ENCODE data around the gene MRC1. TPM values are rescaled to one million over a fixed set of nuclear protein-coding genes. Genes with fewer than 3 reads are reported as not detected.
"Not testable (repeated sequence)": the region's sequence is repeated elsewhere in the genome, so short reads cannot be mapped to it uniquely, and the experiment has no call there.

The MRC1 gene
- total RNA-seq, 4 donors from 2014 or later = 3.3 to 9.8 (median 5.9) TPM

DNA sequence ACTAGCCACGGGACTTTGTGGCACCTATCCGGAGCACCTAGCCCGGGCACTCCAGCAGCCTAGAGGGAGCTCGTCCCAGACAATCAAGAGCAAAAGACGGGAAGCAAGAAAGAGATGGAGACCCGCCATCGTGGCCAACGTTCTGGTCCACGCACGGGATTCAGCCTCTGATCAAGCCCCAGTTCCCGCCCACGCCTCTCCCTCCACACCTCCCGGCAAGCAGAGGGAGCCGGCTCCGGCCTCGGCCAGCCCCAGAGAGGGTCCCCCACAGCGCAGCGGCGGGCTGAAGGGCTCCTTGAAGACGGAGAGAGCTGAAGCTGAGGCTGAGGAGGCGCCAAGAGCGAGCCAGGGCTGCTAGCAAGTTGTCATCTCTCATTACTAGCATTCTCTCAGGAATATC lies 141.6 kb downstream of the MRC1 start:
- Histone ChIP-seq H3K9me3 (no peaks in the 10 kb centered on the region), H3K27me3 (no peaks in the 10 kb centered on the region), H3K4me3 (no peak overlapping the region), H3K36me3 (no peaks in the 10 kb centered on the region), H3K4me1 (no peaks in the 10 kb centered on the region), H3K27ac (no peak overlapping the region)
- DNase-seq (ENCODE audit: low spot score in 2 of 2) = no peak
- TF ChIP-seq POLR2AphosphoS5 (IDR thresholded peaks at IDR 0.05) (no peak), EP300 (IDR thresholded peaks at IDR 0.05) (no peak)
- 96% methylated on average over 22 of the region's 22 CpGs for WGBS

DNA sequence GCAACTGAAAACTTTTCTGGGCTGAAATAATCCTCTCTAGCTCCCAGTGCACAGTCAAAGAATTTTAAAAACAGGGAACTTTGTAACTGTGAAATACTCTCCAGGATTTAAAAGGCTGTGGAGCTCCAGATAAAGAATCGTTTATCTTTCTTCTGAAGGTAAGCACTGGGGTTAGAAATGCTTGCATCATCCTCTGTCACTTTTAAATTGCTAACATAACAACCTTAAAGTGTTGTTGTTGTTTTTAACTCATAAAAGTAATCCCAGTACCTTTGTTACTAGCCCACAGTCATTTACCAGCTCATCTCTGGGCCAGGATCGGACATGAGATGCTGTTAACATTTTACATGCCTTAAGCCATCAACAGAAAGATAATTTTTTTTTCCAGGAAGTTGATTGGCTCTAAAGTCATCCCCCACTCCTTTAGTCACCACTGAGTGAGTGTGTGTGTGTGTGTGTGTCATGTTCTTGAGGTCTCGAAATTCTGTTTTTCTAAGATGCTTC lies 142.8 kb downstream of the MRC1 start, which contains the start of gene SLC39A12:
Gene SLC39A12 (plus strand): TSS at position 51 of the 504 bp plus-strand sequence. CDS start 1,359 bp downstream, outside the sequence.
- WGBS = 58% methylated on average over 3 of the region's 3 CpGs
- no peak for DNase-seq (ENCODE audit: low spot score in 2 of 2)
- H3K27me3 ChIP-seq = no peaks in the 10 kb centered on the region
- no peaks in the 10 kb centered on the region for H3K4me1 ChIP-seq
- no peak for TF ChIP-seq CTCF (IDR thresholded peaks at IDR 0.05)
- TF ChIP-seq POLR2AphosphoS5 (IDR thresholded peaks at IDR 0.05) = no peak
- TF ChIP-seq EP300 (IDR thresholded peaks at IDR 0.05) = no peak
- TF ChIP-seq POLR2A (IDR thresholded peaks at IDR 0.05) = no peak
- H3K4me3 ChIP-seq = no peak within 1 kb of the TSS
- no peaks in the 10 kb centered on the region for H3K9me3 ChIP-seq
- H3K36me3 ChIP-seq = no peaks in the 10 kb centered on the region
- H3K27ac ChIP-seq = no peak within 1 kb of the TSS

DNA sequence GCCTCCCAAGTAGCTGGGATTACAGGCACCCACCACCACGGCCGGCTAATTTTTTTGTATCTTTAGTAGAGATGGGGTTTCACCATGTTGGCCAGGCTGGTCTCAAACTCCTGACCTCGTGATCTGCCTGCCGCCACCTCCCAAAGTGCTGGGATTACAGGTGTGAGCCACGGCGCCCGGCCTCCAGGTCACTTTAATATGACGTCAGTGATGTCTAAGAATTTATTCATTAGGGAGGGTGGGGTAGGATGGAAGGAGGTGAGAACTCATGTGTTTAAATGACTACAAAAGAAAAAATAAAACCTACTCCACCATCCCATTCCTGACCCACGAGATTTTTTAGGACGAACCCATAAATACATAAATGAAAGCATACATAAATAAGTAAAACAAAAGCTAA lies 145.2 kb downstream of the MRC1 start:
- not testable (repeated sequence) for H3K36me3 ChIP-seq; H3K4me1 ChIP-seq; H3K27me3 ChIP-seq; H3K27ac ChIP-seq; H3K9me3 ChIP-seq; DNase-seq (ENCODE audit: low spot score in 2 of 2); H3K4me3 ChIP-seq
- 80% methylated on average over 10 of the region's 10 CpGs for WGBS

GRCh38 chr10:17954861-17955260 lies 145.7 kb downstream of the MRC1 start:
- WGBS = 61% methylated on average over 2 of the region's 2 CpGs
- Histone ChIP-seq H3K27ac (no peak overlapping the region), H3K4me1 (no peaks in the 10 kb centered on the region), H3K4me3 (no peak overlapping the region), H3K9me3 (no peaks in the 10 kb centered on the region), H3K36me3 (no peaks in the 10 kb centered on the region), H3K27me3 (no peaks in the 10 kb centered on the region)
- no peak for DNase-seq (ENCODE audit: low spot score in 2 of 2)
- TF ChIP-seq POLR2AphosphoS5 (IDR thresholded peaks at IDR 0.05) = no peak
- TF ChIP-seq EP300 (IDR thresholded peaks at IDR 0.05) = no peak
- TF ChIP-seq POLR2A (IDR thresholded peaks at IDR 0.05) = no peak
- no peak for TF ChIP-seq CTCF (IDR thresholded peaks at IDR 0.05)

- WGBS = 80% methylated on average over 7 of the region's 7 CpGs
- H3K4me1 ChIP-seq = no peaks in the 10 kb centered on the region
- no peak overlapping the region for H3K27ac ChIP-seq
- DNase-seq (ENCODE audit: low spot score in 2 of 2) = no peak
- H3K27me3 ChIP-seq = no peaks in the 10 kb centered on the region
- no peaks in the 10 kb centered on the region for H3K36me3 ChIP-seq
- no peak for TF ChIP-seq POLR2A (IDR thresholded peaks at IDR 0.05)
- no peak for TF ChIP-seq POLR2AphosphoS5 (IDR thresholded peaks at IDR 0.05)
- H3K9me3 ChIP-seq = no peaks in the 10 kb centered on the region
- no peak overlapping the region for H3K4me3 ChIP-seq
Measured at GRCh38 chr10:17958049-17958448, 148.9 kb downstream of the MRC1 start.

DNA sequence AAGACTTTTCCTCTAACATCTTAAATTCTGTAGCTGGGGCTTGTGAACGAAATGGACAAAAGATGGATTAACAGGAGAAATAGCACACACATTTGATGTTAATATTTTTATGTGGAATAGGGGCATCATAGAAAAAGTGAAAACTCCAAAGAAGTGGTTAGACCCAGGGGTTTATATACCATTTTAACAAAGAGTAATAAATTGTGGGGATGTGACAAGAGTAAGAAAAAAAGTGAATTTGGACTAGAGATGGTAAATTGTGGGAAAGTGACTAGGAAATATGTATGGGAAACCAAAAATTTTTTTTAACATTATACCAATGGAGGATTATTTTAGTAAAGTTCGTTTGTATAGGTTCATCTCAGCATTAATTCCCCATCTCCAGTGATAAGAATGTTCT lies 150.7 kb downstream of the MRC1 start:
- Histone ChIP-seq H3K4me3 (no peak overlapping the region), H3K4me1 (no peaks in the 10 kb centered on the region), H3K27me3 (no peaks in the 10 kb centered on the region), H3K27ac (no peak overlapping the region), H3K36me3 (no peaks in the 10 kb centered on the region), H3K9me3 (no peaks in the 10 kb centered on the region)
- TF ChIP-seq EP300 (IDR thresholded peaks at IDR 0.05) (no peak), POLR2AphosphoS5 (IDR thresholded peaks at IDR 0.05) (no peak), CTCF (IDR thresholded peaks at IDR 0.05) (no peak), POLR2A (IDR thresholded peaks at IDR 0.05) (no peak)
- no peak for DNase-seq (ENCODE audit: low spot score in 2 of 2)
- 74% methylated on average over 2 of the region's 2 CpGs for WGBS

Other genes with a start within 250 kb of the MRC1 start
- gene HACD1, start 192.0 kb upstream of the MRC1 start, total RNA-seq = 10 to 100 TPM in 1 of 4 donors, 1 to 10 TPM in 2, under 1 TPM in 1; 0.53 to 11.5 (median 3.7) TPM
- 10 to 100 TPM; 19.4 to 28.6 (median 22.8) TPM for gene STAM, start 165.2 kb upstream of the MRC1 start, total RNA-seq
- under 1 TPM in 3 of 4 donors, not detected in 1; 0.11 to 0.39 (median 0.13) TPM for gene TMEM236, start 57.1 kb upstream of the MRC1 start, total RNA-seq
- not detected for gene SLC39A12, start 142.6 kb downstream of the MRC1 start, total RNA-seq